Measurements from ENCODE around the gene EPRS1.

EPRS1 gene

GRCh38 chr1:220084460-220084859 is 38.2 kb upstream of the EPRS1 start:
- TF ChIP-seq CTCF (conservative IDR thresholded peaks at IDR 0.05), result no peak
- no peak overlapping the region for H3K27ac ChIP-seq

- no peak overlapping the region for H3K27ac ChIP-seq
- TF ChIP-seq CTCF (conservative IDR thresholded peaks at IDR 0.05), result no peak
Measured at GRCh38 chr1:220077887-220078286, 31.6 kb upstream of the EPRS1 start.

- TF ChIP-seq CTCF (conservative IDR thresholded peaks at IDR 0.05), result no peak
- H3K27ac ChIP-seq, result no peak overlapping the region
Measured at GRCh38 chr1:220076861-220077762, 30.8 kb upstream of the EPRS1 start.

- no peak overlapping the region for H3K27ac ChIP-seq
- no peak for TF ChIP-seq CTCF (conservative IDR thresholded peaks at IDR 0.05)
Measured at GRCh38 chr1:220067269-220068204, 21.2 kb upstream of the EPRS1 start.

- H3K27ac ChIP-seq, result no peak overlapping the region
- TF ChIP-seq CTCF (conservative IDR thresholded peaks at IDR 0.05), result no peak
Measured at GRCh38 chr1:220062629-220063028, 16.3 kb upstream of the EPRS1 start.

GRCh38 chr1:220060876-220061275 is 14.6 kb upstream of the EPRS1 start:
- TF ChIP-seq CTCF (conservative IDR thresholded peaks at IDR 0.05), result no peak
- H3K27ac ChIP-seq, result no peak overlapping the region

GRCh38 chr1:220056374-220056773 is 10.1 kb upstream of the EPRS1 start:
- TF ChIP-seq CTCF (conservative IDR thresholded peaks at IDR 0.05), result no peak
- no peak overlapping the region for H3K27ac ChIP-seq

All from VCaP (cell line).